Pons (tissue), 1 donor: Measurements from ENCODE around the gene ALOX12.
"Not testable (repeated sequence)": the region's sequence is repeated elsewhere in the genome, so short reads cannot be mapped to it uniquely, and the experiment has no call there.

ENCODE experiments used
- DNase-seq: peaks from one replicate; pipeline ENCODE4 v3.0.0-alpha.2; 2016; ENCODE audit warnings: low spot score

The ALOX12 gene, protein sequence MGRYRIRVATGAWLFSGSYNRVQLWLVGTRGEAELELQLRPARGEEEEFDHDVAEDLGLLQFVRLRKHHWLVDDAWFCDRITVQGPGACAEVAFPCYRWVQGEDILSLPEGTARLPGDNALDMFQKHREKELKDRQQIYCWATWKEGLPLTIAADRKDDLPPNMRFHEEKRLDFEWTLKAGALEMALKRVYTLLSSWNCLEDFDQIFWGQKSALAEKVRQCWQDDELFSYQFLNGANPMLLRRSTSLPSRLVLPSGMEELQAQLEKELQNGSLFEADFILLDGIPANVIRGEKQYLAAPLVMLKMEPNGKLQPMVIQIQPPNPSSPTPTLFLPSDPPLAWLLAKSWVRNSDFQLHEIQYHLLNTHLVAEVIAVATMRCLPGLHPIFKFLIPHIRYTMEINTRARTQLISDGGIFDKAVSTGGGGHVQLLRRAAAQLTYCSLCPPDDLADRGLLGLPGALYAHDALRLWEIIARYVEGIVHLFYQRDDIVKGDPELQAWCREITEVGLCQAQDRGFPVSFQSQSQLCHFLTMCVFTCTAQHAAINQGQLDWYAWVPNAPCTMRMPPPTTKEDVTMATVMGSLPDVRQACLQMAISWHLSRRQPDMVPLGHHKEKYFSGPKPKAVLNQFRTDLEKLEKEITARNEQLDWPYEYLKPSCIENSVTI

DNA sequence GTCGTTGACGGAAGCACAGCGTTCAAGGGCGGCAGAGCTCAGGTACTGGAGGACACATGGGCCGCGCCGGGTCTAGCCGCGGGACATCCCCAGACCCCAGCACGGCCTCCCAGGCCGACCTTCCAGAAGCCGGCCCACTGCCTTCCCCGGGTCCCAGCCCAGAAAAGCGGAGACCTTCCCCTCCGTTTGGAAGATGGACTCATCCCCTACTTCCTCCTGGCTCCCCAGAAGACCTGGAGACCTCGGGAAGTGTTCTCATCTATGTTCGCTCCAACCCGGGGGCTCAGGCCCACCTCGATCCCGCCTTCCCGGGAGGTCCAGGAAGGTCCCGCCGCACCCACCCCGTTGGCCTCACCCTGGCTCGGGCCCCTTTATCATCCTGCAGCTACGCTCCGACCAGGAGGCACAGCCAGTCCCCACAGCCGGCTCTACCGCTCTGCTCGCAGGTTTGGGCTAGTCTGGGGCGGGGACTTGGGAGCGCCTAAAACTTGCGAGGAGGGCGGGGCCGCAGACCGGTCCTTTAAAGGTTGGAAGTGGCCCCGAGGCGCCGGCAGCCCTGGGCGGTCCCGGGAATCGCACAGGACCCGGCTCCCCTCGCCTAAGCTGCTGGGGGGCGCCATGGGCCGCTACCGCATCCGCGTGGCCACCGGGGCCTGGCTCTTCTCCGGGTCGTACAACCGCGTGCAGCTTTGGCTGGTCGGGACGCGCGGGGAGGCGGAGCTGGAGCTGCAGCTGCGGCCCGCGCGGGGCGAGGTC is at the start of gene ALOX12:
TSS of gene ALOX12 (plus strand) at position 550 of the 756 bp plus-strand sequence. CDS start at position 619, 69 bp downstream.
- no peak for DNase-seq

DNA sequence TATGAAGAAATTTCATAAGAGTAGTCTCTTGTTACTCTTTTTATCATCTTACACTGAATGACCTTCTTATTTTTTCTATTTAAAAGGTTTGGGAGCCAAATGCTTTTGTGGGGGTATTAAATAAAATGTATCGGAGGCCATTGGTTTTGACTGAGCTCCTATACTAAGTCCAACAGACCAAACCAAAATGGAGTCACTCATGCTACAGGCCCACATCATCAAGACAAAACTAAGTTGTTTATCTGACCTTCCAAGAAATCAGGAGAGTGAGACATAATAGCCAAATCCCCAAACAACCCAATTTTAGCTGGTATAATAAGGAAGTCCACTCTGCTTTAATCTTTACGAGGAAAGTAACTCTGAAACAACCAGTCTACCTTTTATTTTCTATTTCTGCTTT is 48.1 kb upstream of the ALOX12 start:
- no peak for DNase-seq

DNA sequence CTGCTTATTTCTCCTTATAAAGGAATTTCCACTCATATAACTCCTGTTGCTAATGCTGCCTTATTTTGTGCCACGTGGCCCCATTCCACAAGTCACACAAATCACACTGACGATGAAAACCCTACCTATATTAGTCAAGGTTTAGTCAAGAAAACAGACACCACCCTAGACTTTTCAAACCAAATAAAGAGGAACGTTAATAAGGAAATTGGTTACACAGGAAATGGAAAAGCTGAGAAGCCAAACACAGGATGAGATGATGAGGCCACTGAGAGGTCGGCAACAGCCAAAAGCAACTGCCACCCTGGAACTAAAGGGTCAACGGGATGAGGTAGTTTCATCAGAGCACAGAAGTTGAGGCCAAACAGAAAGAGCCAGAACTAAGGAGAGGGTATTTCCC is 47.3 kb upstream of the ALOX12 start:
- no peak for DNase-seq

DNA sequence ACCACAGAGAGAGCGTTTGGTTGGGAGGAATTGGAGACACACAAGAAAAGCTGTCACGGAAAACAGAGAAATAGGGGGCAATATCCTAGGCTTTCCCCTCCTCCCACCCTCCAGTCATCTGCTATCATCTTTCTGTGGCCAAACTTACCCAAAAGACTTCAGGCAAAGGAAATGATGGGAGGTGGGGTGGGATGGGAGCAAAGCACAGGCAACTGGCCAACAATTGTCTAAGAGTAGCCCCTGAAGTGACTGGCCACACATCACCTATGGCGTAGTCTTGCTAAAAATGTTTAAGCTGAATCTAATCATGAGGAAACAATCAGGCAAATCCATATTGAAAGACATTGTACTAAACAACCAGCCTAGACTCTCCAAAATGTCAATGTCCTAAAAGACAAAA is 46.9 kb upstream of the ALOX12 start:
- no peak for DNase-seq

DNA sequence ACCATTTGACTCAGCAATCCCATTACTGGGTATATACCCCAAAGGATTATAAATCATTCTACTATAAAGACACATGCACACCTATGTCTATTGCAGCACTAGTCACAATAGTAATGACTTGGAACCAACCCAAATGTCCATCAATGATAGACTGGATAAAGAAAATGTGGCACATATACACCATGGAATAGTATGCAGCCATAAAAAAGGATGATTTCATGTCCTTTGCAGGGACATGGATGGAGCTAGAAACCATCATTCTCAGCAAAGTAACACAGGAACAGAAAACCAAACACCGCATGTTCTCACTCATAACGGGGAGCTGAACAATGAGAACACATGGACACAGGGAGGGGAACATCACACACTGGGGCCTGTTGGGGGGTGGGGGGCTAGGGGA is 44.9 kb upstream of the ALOX12 start:
- not testable (repeated sequence) for DNase-seq

DNA sequence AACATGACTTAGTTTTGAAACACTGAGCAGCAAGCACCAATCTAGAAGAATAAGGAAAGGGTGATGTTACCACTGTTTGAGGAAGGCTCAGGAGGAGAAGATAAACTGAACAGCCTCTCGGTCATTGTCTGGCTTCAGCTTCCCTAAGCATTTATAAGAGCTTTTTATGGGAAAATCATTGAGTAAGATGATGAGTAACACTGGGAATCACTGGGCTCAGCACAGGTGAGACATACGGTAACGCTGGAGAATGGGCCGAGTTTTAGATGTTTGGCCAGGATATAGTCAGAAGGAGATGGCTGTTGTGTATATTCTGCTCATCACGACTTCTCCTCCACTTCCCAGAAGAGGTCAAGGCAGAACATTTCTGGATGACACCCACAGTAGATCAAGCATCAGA is 42.2 kb upstream of the ALOX12 start:
- DNase-seq, result no peak

DNA sequence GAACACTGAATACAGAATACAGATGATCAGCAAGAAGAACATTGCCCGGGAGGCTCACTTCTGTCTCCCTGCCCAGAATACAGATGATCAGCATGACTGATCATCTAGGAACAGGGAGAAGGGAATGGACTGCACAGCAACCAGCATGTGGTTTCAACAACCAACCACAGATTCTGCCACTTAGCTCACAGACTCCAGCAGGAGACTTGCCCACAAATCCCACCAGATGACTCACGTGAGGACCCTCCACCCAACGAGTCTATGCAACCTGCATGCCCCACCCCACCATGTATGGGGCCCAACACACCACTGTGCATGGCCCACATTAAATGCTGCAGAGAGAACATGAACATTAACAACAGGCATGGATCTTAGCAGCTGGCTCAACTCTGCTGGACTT is 36.1 kb upstream of the ALOX12 start:
- no peak for DNase-seq

DNA sequence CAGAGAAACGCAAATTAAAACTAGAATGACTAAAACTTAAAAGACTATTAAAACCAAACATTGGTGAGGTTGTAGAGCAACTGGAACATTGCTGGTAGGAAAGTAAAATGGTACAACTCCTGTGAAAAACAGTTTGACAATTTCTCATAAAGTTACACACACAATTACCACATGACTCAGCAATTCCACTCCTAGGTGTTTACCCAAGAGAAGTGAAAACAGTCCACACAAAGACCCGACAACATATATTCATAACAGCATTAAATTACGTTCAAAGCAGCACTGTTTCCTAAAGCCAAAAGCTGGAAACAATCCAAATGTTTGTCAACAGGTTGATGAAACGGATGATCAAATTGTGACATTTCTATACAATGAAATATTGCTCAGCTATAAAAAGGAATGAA is 26.5 kb upstream of the ALOX12 start:
- DNase-seq, result no peak

DNA sequence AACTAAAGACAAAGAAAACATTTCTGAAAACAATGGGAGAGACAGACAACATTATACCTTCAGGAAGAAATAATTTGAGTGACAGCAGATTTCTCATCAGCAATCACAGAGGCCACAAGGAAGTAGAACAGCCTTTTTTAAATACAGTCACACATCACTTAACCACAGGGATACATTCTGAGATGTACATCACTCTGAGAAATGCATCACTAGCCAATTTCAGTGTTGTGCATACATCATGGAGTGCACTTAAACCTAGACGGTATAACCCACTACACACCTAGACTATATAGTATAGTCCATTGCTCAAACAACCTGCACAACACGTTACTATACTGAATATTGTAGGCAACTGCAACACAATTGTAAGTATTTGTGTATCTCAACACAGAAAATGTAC is 24.9 kb upstream of the ALOX12 start:
- no peak for DNase-seq

DNA sequence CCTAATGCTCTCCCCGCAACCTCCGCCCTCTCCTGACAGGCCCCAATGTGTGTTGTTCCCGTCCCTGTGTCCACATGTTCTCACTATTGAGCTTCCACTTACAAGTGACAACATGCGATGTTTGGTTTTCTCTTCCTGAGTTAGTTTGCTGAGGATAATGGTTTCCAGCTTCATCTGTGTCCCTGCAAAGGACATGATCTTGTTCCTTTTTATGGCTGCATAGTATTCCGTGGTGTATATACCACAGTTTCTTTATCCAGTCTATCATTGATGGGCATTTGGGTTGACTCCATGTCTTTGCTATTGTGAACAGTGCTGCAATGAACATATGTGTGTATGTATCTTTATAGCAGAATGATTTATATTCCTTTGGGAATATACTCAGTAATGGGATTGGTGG is 16.4 kb upstream of the ALOX12 start:
- DNase-seq, result not testable (repeated sequence)

DNA sequence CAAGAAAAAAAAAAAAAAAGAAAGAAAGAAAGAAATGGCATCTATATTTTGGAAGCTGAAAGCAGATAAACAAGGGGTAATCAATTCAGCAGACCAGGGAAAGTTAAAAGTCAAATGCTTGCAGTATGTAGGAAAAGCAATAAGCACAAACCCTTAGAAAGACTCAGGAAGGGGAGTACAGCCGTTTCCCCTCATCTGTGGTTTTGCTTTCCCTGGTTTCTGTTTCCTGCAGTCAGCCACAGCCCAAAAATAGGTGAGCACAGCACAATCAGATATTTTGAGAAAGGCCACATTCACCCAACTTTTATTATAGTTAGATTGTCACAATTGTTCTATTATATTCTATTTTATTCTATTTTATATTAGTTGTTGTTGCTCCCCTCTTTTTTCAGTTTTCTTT is 14.4 kb upstream of the ALOX12 start:
- no peak for DNase-seq

DNA sequence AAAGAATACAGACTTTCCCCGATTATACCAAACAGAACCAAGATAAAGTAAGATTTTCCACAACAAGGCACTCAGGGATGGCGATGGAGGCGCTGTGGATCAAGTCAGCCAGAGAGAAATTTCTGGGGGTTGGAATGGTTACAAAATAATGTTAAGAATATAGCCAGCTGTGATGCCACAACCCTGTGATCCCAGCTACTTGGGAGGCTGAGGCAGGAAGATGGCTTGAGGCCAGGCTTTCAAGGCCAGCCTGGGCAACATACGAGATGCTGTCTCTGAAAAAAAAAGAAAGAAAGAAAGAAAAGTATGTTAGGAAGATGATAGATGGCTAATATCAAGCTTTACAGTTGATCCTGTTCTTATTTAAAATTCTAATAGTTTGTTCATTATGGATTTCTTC is 10.6 kb upstream of the ALOX12 start:
- no peak for DNase-seq

DNA sequence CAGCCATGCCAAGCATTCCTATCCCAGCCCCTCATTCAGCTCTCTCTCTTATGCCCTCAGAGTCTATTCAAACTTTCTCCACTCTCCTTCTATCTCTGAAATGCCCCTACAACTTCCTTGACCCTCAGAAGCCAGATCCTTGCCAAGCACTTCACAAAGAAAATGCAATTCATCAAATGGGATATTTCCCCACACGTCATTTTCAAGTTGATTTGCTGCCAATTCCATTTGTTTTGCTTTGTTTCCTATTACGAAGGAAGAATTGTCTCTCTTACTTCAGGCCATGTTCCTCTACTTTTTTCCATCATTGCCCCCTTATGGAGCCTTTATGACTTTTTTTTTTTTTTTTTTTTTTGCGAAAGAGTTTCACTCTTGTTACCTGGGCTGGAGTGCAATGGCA is 9.2 kb upstream of the ALOX12 start:
- no peak for DNase-seq

DNA sequence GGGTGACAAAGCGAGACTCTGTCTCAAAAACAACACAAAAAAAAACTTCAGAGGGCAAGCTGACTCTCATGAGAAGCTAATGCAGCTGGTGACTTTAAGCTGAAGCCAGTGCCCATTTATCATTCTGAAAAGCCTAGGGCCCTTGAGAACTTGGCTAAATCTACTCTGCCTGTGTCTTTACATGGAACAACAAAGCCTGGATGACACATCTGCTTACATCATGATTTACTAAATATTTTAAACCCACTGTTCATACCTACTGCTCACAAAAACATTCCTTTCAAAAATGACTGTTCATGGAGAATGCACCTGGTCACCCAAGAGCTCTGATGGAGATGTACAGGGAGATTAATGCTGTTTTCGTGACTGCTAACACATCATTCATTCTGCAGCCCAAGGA is 6.1 kb upstream of the ALOX12 start:
- no peak for DNase-seq

DNA sequence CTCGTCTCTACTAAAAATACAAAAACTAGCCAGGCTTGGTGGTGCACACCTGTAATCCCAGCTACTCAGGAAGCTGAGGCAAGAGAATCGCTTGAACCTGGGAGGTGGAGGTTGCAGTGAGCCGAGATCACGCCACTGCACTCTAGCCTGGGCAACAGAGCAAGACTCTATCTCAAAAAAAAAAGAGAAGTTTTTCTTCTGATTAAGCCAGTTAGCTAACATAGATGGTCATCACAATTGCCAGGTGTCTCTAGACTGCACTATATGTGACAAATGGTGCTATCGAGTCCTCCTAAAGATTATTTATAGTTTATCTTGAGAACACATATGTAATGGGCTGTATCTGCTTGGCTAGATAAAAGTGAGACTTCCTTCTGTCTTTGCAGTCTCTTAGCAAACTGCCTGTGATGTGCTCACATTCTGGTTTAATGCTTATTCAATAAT is 2.2 kb upstream of the ALOX12 start:
- DNase-seq, result not testable (repeated sequence)

DNA sequence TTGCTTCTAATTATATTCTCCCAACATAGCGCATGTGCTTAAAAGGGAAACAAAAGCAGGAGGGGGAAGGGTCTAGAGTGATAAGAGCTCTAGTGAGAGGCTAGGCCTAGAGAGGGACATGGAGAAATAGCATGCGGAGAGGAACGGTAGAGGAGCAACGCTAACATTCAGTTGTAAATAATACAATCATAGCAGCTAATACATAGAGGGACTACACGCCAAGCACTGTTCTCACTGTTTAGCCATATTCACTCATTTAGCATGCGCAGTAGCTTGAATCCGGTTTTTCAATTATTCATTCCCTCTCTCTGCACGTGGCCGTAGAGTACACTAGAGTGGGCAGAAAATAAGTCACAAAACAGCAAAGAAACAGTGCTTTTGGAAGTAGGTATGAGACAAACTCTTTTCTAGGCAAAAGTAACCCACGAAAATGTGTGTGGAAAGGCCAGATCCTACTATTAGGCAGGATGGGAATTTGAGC is 1.7 kb upstream of the ALOX12 start:
- DNase-seq, result no peak

DNA sequence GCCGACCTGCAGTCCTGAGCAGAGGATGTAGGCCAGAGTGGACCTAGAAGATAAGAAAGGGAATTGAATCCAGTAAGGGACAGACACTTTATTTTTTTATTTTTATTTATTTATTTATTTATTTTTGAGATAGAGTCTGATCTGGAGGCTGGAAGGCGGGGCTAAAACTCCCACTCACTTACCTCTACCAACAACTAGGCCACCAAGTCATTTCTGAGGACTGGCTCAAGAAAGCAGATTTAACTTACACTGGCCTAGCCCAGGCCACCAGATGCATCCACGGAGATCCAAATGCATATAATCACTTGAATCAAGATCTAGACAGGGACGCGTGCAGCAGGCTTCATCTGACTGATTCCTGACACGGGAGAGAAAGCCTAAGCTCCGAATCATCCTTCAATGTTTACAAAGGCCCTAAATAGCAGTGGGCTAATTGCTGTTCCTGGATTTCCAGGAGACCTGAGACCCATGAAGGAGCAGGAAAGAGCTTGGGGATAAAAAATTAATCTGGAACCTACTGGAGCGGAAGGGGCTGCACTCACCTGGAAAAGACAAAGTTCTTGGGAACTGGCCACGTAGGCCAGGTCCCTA is 1.1 kb upstream of the ALOX12 start:
- no peak for DNase-seq

DNA sequence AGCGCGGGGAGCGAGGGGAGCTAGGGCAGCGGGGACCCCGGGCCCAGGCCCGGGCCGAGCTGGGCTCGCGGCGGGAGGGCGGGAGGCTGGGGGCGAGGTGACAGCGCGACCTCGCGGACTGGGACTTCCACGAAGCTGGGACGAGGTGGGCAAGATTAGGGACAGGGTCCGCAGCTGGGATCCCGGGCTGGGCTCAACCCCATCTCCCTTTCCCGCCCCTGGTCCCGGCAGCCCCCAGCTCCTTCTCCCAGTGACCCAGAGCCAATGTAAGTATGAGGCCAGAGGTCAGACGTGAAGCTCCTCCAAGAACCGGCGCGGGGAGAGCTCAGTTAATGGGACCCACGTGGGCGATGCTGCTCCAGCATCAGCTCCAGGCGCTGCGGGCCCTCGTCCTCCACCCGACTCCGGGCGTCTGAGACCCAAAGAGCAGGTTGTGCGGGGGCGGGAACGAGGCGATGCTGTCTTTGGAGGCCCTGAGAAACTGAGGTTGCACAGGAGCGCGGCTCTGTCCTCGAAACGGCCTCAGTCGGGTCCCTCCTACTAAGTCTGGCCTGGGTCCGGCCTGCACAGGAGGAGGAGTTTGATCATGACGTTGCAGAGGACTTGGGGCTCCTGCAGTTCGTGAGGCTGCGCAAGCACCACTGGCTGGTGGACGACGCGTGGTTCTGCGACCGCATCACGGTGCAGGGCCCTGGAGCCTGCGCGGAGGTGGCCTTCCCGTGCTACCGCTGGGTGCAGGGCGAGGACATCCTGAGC is 585 bp downstream of the ALOX12 start:
- no peak for DNase-seq

DNA sequence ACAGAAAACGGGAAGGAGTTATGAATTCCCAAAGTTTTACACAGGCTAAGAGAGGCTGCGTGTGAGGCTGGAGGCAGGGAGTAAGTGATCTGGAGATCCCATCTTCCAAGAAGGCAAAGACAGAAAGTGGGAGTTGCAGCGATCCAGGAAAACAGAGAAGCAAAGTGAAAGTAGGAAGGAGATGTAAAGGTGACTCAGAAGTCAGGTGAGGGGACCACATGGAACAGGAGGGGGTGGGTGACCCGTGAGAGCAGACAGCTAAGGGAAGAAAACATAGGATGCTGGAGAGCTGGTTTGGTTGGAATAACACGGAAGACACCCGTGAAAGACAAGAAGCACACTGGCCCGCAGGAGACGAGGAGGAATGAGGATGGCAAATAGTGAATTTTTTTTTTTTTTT is 1.3 kb downstream of the ALOX12 start:
- DNase-seq, result no peak

DNA sequence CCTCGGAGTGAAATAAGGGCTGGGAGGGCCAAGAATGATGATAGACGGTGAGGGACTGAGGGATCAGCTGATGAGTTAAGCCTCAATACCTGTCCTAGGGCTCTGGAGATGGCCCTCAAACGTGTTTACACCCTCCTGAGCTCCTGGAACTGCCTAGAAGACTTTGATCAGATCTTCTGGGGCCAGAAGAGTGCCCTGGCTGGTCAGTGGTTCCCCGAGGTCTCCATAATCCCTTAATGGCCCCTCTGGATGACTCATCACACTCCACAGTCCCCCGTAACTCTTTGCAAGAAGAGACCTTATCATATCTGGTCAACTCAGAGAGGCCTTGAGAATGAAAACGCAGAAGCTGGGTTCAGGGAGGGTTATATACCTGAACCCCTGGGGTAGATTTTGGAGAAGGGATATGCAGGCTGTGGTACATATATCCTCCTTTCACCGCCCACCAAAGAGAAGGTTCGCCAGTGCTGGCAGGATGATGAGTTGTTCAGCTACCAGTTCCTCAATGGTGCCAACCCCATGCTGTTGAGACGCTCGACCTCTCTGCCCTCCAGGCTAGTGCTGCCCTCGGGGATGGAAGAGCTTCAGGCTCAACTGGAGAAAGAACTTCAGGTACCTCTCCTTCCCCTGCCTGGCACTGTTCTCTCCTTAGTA is 3.1 kb downstream of the ALOX12 start:
- DNase-seq, result no peak

DNA sequence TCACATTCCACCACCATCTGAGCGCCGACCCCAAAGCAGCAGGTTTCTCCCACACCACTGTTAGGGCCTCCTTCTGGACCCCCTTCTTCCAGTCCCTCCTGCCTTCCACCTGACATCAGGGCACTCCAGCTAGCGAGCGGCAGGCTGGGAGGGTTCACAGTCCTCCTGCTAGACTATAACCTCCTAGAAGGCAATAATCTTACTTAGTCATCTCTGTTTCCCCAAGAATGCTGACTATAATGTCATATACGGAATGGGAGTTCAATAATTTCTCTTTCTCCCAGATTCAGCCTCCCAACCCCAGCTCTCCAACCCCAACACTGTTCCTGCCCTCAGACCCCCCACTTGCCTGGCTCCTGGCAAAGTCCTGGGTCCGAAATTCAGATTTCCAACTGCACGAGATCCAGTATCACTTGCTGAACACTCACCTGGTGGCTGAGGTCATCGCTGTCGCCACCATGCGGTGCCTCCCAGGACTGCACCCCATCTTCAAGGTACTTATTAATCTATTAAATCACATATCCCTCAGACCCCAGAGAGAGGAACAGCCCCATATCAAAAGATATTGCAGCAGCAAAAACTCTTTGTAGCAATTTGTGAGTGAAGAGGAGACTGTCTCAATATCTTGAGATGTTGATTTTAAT is 5.6 kb downstream of the ALOX12 start:
- DNase-seq, result no peak
